HG02885 (cell line): ENCODE measurements around the gene PDF.

ENCODE experiments used
- ATAC-seq: cut with Tn5 transposase; IDR thresholded peaks from one replicate; pipeline ENCODE4 v1.9.1; 2021; ENCODE audit warnings: mild to moderate bottlenecking; ENCODE audit not compliant: unreplicated experiment, poor library complexity

Gene PDF

GRCh38 chr16:69286941-69287713 is 43.3 kb downstream of the PDF start:
- ATAC-seq = no peak

- no peak for ATAC-seq
Observed at GRCh38 chr16:69285240-69285639, 45.1 kb downstream of the PDF start.

- ATAC-seq = no peak
Observed at GRCh38 chr16:69283851-69284250, 46.5 kb downstream of the PDF start.

- ATAC-seq = no peak
Observed at GRCh38 chr16:69277413-69277812, 53.0 kb downstream of the PDF start.
